OCI-LY3 (cell line): ENCODE results near the gene RSBN1.

Experiments used
- H2AFZ ChIP-seq: fragments of 200-600, 300-600 bp; shearing (Covaris generic); 2 replicates; pipeline ENCODE4 v1.6.0; 2014; ENCODE audit warnings: antibody characterized with exemption, low read depth, low read length
- H3K27ac ChIP-seq: fragments of 200-600, 300-600 bp; sonication (generic); 2 replicates; pipeline ENCODE4 v1.5.1; 2014; ENCODE audit warnings: mild to moderate bottlenecking, low read length, moderate library complexity, mixed read lengths
- H3K27me3 ChIP-seq: fragments of 200-600, 300-600 bp; sonication (generic); 2 replicates; pipeline ENCODE4 v1.6.1; 2014; ENCODE audit warnings: low read depth, low read length, mixed read lengths
- H3K36me3 ChIP-seq: fragments of 200-600, 300-600 bp; sonication (generic); replicated peaks from 2 replicates; pipeline ENCODE3; 2014; ENCODE audit warnings: low read depth, low read length, mixed read lengths
- H3K4me1 ChIP-seq: fragments of 300-600, 200-600 bp; sonication (generic); 2 replicates; pipeline ENCODE4 v1.6.1; 2014; ENCODE audit warnings: low read length, mixed read lengths
- H3K4me2 ChIP-seq: fragments of 200-600, 300-600 bp; sonication (generic); 2 replicates; pipeline ENCODE4 v1.6.1; 2014; ENCODE audit warnings: low read length, mixed read lengths
- H3K4me3 ChIP-seq: fragments of 300-600, 200-600 bp; sonication (generic); 2 replicates; pipeline ENCODE4 v1.5.1; 2014; ENCODE audit warnings: antibody characterized with exemption, mild to moderate bottlenecking, low read length, moderate library complexity
- H3K79me2 ChIP-seq: fragments of 300-600, 200-600 bp; shearing (Covaris generic); 2 replicates; pipeline ENCODE4 v1.6.1; 2014; ENCODE audit warnings: mild to moderate bottlenecking, low read length, mixed read lengths
- H3K9ac ChIP-seq: fragments of 300-600, 200-600 bp; shearing (Covaris generic); 2 replicates; pipeline ENCODE4 v1.6.0; 2014; ENCODE audit warnings: mild to moderate bottlenecking, low read length, moderate library complexity
- H3K9me3 ChIP-seq: fragments of 200-600, 300-600 bp; shearing (Covaris generic); 2 replicates; pipeline ENCODE4 v1.6.1; 2014; ENCODE audit warnings: low read length, mixed read lengths; ENCODE audit not compliant: insufficient read depth
- H4K20me1 ChIP-seq: fragments of 200-600, 300-600 bp; sonication (generic); 2 replicates; pipeline ENCODE4 v1.6.1; 2016; ENCODE audit warnings: low read length, mixed read lengths; ENCODE audit not compliant: insufficient read depth
- EZH2phosphoT487 ChIP-seq: fragments of 200-600 bp; shearing (Covaris generic); IDR thresholded peaks from 2 replicates; pipeline ENCODE4 v1.6.1; 2018; ENCODE audit warnings: antibody characterized with exemption, mixed run types, low read depth
- TF ChIP-seq, protein P1 (sequence below): fragments of 200-600, 300-600 bp; sonication (generic); IDR thresholded peaks from 2 replicates; pipeline ENCODE4 v1.5.1; 2014; ENCODE audit warnings: antibody characterized with exemption, low read length, low read depth

RSBN1 gene

GRCh38 chr1:113793878-113794834 lies 18.1 kb downstream of the RSBN1 start:
- Histone ChIP-seq H3K9ac (no peak overlapping the region), H3K79me2 (peaks cover 23% of the 10 kb centered on the region), H3K9me3 (no peaks in the 10 kb centered on the region), H3K27me3 (no peaks in the 10 kb centered on the region), H3K4me2 (no peak overlapping the region), H4K20me1 (peaks cover 8% of the 10 kb centered on the region), H3K27ac (no peak overlapping the region; the same call in 1 of the 2 replicates), H3K36me3 (peaks cover 29% of the 10 kb centered on the region), H2AFZ (no peak overlapping the region), H3K4me1 (peaks cover 24% of the 10 kb centered on the region), H3K4me3 (no peak overlapping the region)
- no peak for TF ChIP-seq EZH2phosphoT487

DNA sequence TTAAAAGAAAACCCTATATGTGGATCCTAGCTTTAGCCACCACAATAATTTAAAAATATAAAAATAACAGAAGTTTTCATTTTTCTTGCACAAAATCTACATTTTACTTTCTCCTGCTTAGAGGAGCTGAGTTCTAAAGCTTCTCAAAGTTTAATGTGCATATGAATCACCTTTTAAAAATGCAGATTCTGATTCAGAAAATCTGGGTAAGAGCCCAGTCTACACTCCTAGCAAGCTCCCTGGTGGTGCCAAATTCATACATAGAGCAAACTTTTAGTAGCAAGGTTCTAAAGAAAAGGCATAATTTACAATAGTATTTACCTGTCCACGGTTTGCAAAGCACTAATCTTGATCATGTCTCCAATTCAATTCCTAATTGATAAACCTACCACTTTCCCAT lies 19.3 kb downstream of the RSBN1 start:
- Histone ChIP-seq H3K27ac (no peak overlapping the region), H3K4me2 (no peak overlapping the region), H3K27me3 (no peaks in the 10 kb centered on the region), H4K20me1 (no peaks in the 10 kb centered on the region), H3K9me3 (no peaks in the 10 kb centered on the region), H3K4me3 (no peak overlapping the region), H3K79me2 (peaks cover 21% of the 10 kb centered on the region), H3K9ac (no peak overlapping the region), H2AFZ (no peak overlapping the region), H3K36me3 (peaks cover 32% of the 10 kb centered on the region), H3K4me1 (peaks cover 20% of the 10 kb centered on the region)
- no peak for TF ChIP-seq EZH2phosphoT487
- TF ChIP-seq, protein P1, sequence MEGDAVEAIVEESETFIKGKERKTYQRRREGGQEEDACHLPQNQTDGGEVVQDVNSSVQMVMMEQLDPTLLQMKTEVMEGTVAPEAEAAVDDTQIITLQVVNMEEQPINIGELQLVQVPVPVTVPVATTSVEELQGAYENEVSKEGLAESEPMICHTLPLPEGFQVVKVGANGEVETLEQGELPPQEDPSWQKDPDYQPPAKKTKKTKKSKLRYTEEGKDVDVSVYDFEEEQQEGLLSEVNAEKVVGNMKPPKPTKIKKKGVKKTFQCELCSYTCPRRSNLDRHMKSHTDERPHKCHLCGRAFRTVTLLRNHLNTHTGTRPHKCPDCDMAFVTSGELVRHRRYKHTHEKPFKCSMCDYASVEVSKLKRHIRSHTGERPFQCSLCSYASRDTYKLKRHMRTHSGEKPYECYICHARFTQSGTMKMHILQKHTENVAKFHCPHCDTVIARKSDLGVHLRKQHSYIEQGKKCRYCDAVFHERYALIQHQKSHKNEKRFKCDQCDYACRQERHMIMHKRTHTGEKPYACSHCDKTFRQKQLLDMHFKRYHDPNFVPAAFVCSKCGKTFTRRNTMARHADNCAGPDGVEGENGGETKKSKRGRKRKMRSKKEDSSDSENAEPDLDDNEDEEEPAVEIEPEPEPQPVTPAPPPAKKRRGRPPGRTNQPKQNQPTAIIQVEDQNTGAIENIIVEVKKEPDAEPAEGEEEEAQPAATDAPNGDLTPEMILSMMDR, result no peak

DNA sequence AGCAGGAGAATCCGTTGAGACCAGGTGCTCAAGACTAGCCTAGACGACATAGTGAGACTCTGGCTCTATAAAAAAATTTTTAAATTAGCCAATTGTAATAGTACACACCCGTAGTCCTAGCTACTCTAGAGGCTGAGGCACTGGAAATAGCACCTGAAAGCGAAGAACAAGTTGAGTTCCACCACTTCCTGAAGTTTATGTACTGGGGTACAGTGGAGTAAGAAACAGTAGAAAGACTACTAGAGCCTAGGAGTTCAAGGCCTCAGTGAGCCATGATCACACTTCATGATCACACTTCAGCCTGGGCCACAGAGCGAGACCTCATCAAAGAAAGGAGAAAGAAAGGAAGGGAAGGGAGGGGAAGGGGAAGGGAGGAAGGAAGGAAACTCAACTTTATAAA lies 19.8 kb downstream of the RSBN1 start:
- Histone ChIP-seq H3K27me3 (no peaks in the 10 kb centered on the region), H3K9me3 (no peaks in the 10 kb centered on the region), H3K4me1 (peaks cover 15% of the 10 kb centered on the region), H3K4me3 (no peak overlapping the region), H4K20me1 (no peaks in the 10 kb centered on the region), H3K27ac (no peak overlapping the region), H3K79me2 (peaks cover 23% of the 10 kb centered on the region), H3K36me3 (peaks cover 27% of the 10 kb centered on the region), H3K4me2 (no peak overlapping the region), H2AFZ (no peak overlapping the region), H3K9ac (no peak overlapping the region)
- TF ChIP-seq, protein P1, result no peak
- TF ChIP-seq EZH2phosphoT487, result no peak

DNA sequence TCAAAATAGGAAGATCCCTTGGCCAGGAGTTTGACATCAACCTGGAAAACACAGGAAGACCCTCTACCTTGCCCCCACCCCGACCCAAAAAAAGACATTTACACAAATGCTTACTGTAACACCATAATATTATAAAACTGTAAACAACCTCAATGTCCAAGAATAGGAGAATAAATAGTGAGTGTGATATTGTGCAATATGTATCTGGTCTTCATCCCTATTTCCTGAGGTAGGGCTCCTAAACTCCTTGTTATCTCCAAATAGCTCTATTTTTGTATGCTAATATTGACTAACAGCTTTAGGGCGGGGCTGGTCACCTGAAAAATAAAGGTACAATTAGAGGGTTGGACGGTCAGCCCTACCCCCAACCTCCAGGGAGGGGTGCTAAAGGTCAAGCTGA lies 23.5 kb downstream of the RSBN1 start:
- Histone ChIP-seq H3K79me2 (peaks cover 42% of the 10 kb centered on the region), H3K4me2 (no peak overlapping the region), H3K36me3 (peaks cover 5% of the 10 kb centered on the region), H4K20me1 (peaks cover 5% of the 10 kb centered on the region; the same call in 1 of the 2 replicates), H3K27me3 (no peaks in the 10 kb centered on the region), H3K9ac (no peak overlapping the region), H3K4me1 (peaks cover 8% of the 10 kb centered on the region), H3K4me3 (no peak overlapping the region), H3K9me3 (no peaks in the 10 kb centered on the region), H2AFZ (no peak overlapping the region), H3K27ac (no peak overlapping the region)
- no peak for TF ChIP-seq EZH2phosphoT487
- TF ChIP-seq, protein P1, result no peak
